Measurements from ENCODE around the gene GALNT17.

- TF ChIP-seq CTCF (IDR thresholded peaks at IDR 0.05; ENCODE audit: low read depth, low read length) (no peak), EZH2phosphoT487 (IDR thresholded peaks at IDR 0.05; ENCODE audit: low read depth) (no peak)
Observed at GRCh38 chr7:71477441-71477840, 345.5 kb downstream of the GALNT17 start.
